ENCODE data around the gene PPIE. TPM values are rescaled to one million over a fixed set of nuclear protein-coding genes. Genes with fewer than 3 reads are reported as not detected.

The PPIE gene
- total RNA-seq, 1 experiment from 2014 or later, result 45.8 TPM

DNA sequence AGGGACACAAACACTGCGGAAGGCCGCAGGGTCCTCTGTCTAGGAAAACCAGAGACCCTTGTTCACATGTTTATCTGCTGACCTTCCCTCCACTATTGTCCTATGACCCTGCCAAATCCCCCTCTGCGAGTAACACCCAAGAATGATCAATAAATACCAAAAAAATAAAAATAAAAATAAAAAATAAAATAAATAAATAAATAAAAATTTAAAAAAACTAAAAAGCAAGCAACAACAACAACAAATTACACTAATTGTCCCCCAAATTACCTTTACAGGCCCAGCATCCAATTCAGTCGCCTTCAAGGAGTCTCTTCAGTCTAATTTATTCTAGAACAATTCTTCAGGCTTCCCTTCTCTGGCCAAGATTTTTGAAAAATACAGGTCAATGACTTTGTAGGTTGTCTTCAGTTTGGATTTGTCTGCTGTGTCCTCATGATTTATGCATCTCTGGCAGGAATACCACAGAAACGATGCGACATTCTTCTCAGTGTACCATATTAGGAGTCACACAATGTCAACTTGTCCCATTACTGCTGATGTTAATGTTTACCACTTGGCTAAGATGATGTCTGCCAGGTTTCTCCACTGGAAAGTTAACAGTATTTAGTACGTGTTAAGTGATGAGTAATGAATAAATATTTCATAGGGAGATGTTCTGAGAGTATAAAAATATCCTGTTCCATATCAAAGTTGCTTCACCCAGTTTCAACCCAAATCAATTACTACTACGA lies 70.3 kb downstream of the PPIE start:
- H3K27me3 Mint-ChIP-seq (ENCODE audit: insufficient read depth, unreplicated experiment), result no peaks in the 10 kb centered on the region
- no TSS peak for BruUV-seq (replicated peaks)
- H3K9me3 Mint-ChIP-seq (ENCODE audit: unreplicated experiment), result no peaks in the 10 kb centered on the region
- no peak overlapping the region for H3K27ac Mint-ChIP-seq (ENCODE audit: low read depth, unreplicated experiment)
- POLR2A ChIA-PET, result no interaction called here
- DNase-seq (ENCODE audit: unreplicated experiment), result no peak
- peaks cover under 1% of the 10 kb centered on the region for H3K4me1 Mint-ChIP-seq (ENCODE audit: insufficient read depth, unreplicated experiment)
- H3K4me3 Mint-ChIP-seq (ENCODE audit: unreplicated experiment), result no peak overlapping the region
- intact Hi-C loops (cut with micrococcal nuclease), result loop anchor here (10.0 kb wide), 1 partner anchor 84 kb away; no protein-coding TSS in a partner anchor
- CTCF ChIA-PET, result interaction anchor here (0.7 kb wide), 1 partner anchor 169 kb away, joined by 3 read pairs; no protein-coding TSS in a partner anchor
- H3K36me3 Mint-ChIP-seq (ENCODE audit: insufficient read depth, unreplicated experiment), result no peaks in the 10 kb centered on the region
- TF ChIP-seq, protein P1, sequence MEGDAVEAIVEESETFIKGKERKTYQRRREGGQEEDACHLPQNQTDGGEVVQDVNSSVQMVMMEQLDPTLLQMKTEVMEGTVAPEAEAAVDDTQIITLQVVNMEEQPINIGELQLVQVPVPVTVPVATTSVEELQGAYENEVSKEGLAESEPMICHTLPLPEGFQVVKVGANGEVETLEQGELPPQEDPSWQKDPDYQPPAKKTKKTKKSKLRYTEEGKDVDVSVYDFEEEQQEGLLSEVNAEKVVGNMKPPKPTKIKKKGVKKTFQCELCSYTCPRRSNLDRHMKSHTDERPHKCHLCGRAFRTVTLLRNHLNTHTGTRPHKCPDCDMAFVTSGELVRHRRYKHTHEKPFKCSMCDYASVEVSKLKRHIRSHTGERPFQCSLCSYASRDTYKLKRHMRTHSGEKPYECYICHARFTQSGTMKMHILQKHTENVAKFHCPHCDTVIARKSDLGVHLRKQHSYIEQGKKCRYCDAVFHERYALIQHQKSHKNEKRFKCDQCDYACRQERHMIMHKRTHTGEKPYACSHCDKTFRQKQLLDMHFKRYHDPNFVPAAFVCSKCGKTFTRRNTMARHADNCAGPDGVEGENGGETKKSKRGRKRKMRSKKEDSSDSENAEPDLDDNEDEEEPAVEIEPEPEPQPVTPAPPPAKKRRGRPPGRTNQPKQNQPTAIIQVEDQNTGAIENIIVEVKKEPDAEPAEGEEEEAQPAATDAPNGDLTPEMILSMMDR (IDR thresholded peaks at IDR 0.05; ENCODE audit: unreplicated experiment), result no peak

DNA sequence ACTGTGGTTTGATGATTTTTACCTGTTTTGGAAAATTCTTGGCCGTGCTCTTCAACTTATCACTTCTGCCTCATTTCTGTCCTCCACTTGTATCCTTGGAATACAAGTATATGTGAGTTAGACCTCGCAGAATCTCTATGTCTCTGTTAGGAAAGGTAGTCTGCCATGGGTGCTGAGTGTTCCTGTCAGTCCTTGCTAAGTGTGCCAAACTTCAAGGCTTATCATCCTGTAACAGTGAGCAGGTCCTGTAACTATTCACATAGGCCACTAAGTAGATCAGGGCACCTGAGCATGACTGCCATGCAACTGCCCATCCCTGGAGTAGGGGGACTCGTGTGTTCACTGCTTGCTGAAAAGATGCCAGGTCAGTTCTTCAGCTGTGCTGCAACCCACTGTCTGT lies 74.2 kb downstream of the PPIE start:
- TF ChIP-seq, protein P1 (IDR thresholded peaks at IDR 0.05; ENCODE audit: unreplicated experiment), result no peak
- no peak for DNase-seq (ENCODE audit: unreplicated experiment)
- no peak overlapping the region for H3K4me3 Mint-ChIP-seq (ENCODE audit: unreplicated experiment)
- no peaks in the 10 kb centered on the region for H3K36me3 Mint-ChIP-seq (ENCODE audit: insufficient read depth, unreplicated experiment)
- no peaks in the 10 kb centered on the region for H3K4me1 Mint-ChIP-seq (ENCODE audit: insufficient read depth, unreplicated experiment)
- intact Hi-C loops (cut with micrococcal nuclease), result no loop called here
- no peak overlapping the region for H3K27ac Mint-ChIP-seq (ENCODE audit: low read depth, unreplicated experiment)
- BruUV-seq (replicated peaks), result no TSS peak
- ChIA-PET POLR2A (no interaction called here), CTCF (interaction anchor here (0.6 to 1.0 kb wide), 3 partner anchors 89 to 172 kb away, joined by 3 to 8 read pairs (median 3); no protein-coding TSS in a partner anchor)
- H3K27me3 Mint-ChIP-seq (ENCODE audit: insufficient read depth, unreplicated experiment), result no peaks in the 10 kb centered on the region
- H3K9me3 Mint-ChIP-seq (ENCODE audit: unreplicated experiment), result no peaks in the 10 kb centered on the region

Other genes with a start within 250 kb of the PPIE start
- gene BMP8A, start 247.2 kb upstream of the PPIE start, total RNA-seq (2022), result not detected in 2 replicates
- gene PABPC4, start 162.1 kb upstream of the PPIE start, total RNA-seq (2022), result 268 and 275 TPM in 2 replicates
- not detected in 2 replicates for gene HEYL, start 99.2 kb upstream of the PPIE start, total RNA-seq (2022)
- not detected in 2 replicates for gene NT5C1A, start 66.8 kb upstream of the PPIE start, total RNA-seq (2022)
- gene HPCAL4, start 47.4 kb upstream of the PPIE start, total RNA-seq (2022), result not detected in 2 replicates
- gene OXCT2, start 32.5 kb downstream of the PPIE start, total RNA-seq (2022), result not detected in 2 replicates
- 0.21 and 0.52 TPM in 2 replicates for gene BMP8B, start 50.0 kb downstream of the PPIE start, total RNA-seq (2022)
- gene TRIT1, start 144.6 kb downstream of the PPIE start, total RNA-seq (2022), result 27.4 and 30.6 TPM in 2 replicates
- 0.63 and 1.1 TPM in 2 replicates for gene MYCL, start 163.0 kb downstream of the PPIE start, total RNA-seq (2022)
- 49.1 and 52.9 TPM in 2 replicates for gene MFSD2A, start 216.3 kb downstream of the PPIE start, total RNA-seq (2022)

All from MCF 10A (cell line).